IMR-90 (cell line): ENCODE data around the gene EFHB. TPM values are rescaled to one million over a fixed set of nuclear protein-coding genes. Genes with fewer than 3 reads are reported as not detected.

Experiments
- ATAC-seq: fragments of 200-7000 bp; cut with Tn5 transposase; 2 replicates; pipeline ENCODE4 v1.9.1; 2020; ENCODE audit warnings: low read depth, mild to moderate bottlenecking, moderate library complexity
- BruUV-seq: library from RNA; stranded (reverse); fragments of 400-500 nt; replicated peaks from 2 replicates; lab custom pipeline; 2021; lab: Mats Ljungman, UMichigan
- CTCF ChIA-PET: fragments of 300-600 bp; formaldehyde crosslinking; extraction: SDS; loops from one replicate; lab custom pipeline; 2021; ENCODE audit warnings: antibody characterized with exemption; lab: Yijun Ruan, JAX
- POLR2A ChIA-PET: fragments of 300-600 bp; sonication (Branson Sonifier 250); formaldehyde crosslinking; loops from one replicate; lab custom pipeline; 2022; ENCODE audit warnings: antibody characterized with exemption; ENCODE audit not compliant: unreplicated experiment; lab: Charles Lee
- DNase-seq: peaks from one replicate; pipeline ENCODE4 v3.0.0; 2013
- H2AFZ ChIP-seq: replicated peaks from 2 replicates; pipeline ENCODE3; 2013; ENCODE audit warnings: low read length, mild to moderate bottlenecking; ENCODE audit not compliant: poor library complexity
- H2AK5ac ChIP-seq: 2 replicates; pipeline ENCODE4 v1.6.1; 2013; ENCODE audit warnings: low read depth, low read length, inconsistent platforms
- H2AK9ac ChIP-seq: replicated peaks from 2 replicates; pipeline ENCODE3; 2013; ENCODE audit warnings: mild to moderate bottlenecking, low read depth, low read length, moderate library complexity; ENCODE audit not compliant: poor library complexity
- H2BK120ac ChIP-seq: 2 replicates; pipeline ENCODE4 v1.6.1; 2013; ENCODE audit warnings: low read depth, low read length, inconsistent platforms
- H2BK15ac ChIP-seq: 3 replicates; pipeline ENCODE4 v1.6.1; 2013; ENCODE audit warnings: low read depth, low read length, inconsistent platforms
- H2BK20ac ChIP-seq: 2 replicates; pipeline ENCODE4 v1.6.1; 2013; ENCODE audit warnings: low read depth, mild to moderate bottlenecking, inconsistent platforms, low read length, moderate library complexity
- H2BK5ac ChIP-seq: 2 replicates; pipeline ENCODE4 v1.6.1; 2013; ENCODE audit warnings: mild to moderate bottlenecking, low read depth, low read length, inconsistent platforms; ENCODE audit not compliant: poor library complexity, severe bottlenecking
- H3K14ac ChIP-seq: replicated peaks from 2 replicates; pipeline ENCODE4 v1.6.1; 2013; ENCODE audit warnings: low read depth, low read length, inconsistent platforms
- H3K18ac ChIP-seq: 2 replicates; pipeline ENCODE4 v1.6.1; 2013; ENCODE audit warnings: low read depth, low read length, control low read depth
- H3K23ac ChIP-seq: 2 replicates; pipeline ENCODE4 v1.6.1; 2013; ENCODE audit warnings: low read depth, low read length, inconsistent platforms
- H3K27ac ChIP-seq: 2 replicates; pipeline ENCODE4 v1.5.1; 2013; ENCODE audit warnings: mild to moderate bottlenecking, control low read depth, low read length; ENCODE audit not compliant: insufficient read depth
- H3K27me3 ChIP-seq: 2 replicates; pipeline ENCODE4 v1.6.1; 2013; ENCODE audit warnings: low read length; ENCODE audit not compliant: control insufficient read depth, insufficient read depth
- H3K36me3 ChIP-seq: 2 replicates; pipeline ENCODE4 v1.6.1; 2013; ENCODE audit warnings: low read length, mixed read lengths; ENCODE audit not compliant: control insufficient read depth, insufficient read depth
- H3K4ac ChIP-seq: 2 replicates; pipeline ENCODE4 v1.6.1; 2013; ENCODE audit warnings: low read depth, low read length, inconsistent platforms
- H3K4me1 ChIP-seq: 2 replicates; pipeline ENCODE4 v1.6.1; 2013; ENCODE audit warnings: low read length, mixed read lengths; ENCODE audit not compliant: control insufficient read depth, insufficient read depth
- H3K4me2 ChIP-seq: 2 replicates; pipeline ENCODE4 v1.6.1; 2013; ENCODE audit warnings: low read depth, mild to moderate bottlenecking, control low read depth, low read length, moderate library complexity
- H3K4me3 ChIP-seq: 2 replicates; pipeline ENCODE4 v1.5.1; 2013; ENCODE audit warnings: low read depth, mild to moderate bottlenecking, control low read depth, low read length, moderate library complexity; ENCODE audit not compliant: insufficient read depth
- H3K56ac ChIP-seq: 2 replicates; pipeline ENCODE4 v1.6.1; 2013; ENCODE audit warnings: low read length, inconsistent platforms; ENCODE audit not compliant: insufficient read depth; ENCODE audit errors: extremely low read depth
- H3K79me1 ChIP-seq, 2 experiments: 2 replicates each; pipeline ENCODE4 v1.6.1; 2013; ENCODE audit warnings: low read length in 2 of 2, inconsistent platforms in 1 of 2, low read depth in 1 of 2
- H3K9ac ChIP-seq: 2 replicates; pipeline ENCODE4 v1.6.1; 2013; ENCODE audit warnings: low read depth, low read length, control low read depth
- H3K9me1 ChIP-seq: 2 replicates; pipeline ENCODE4 v1.6.1; 2013; ENCODE audit warnings: low read length, inconsistent platforms; ENCODE audit not compliant: insufficient read depth
- H3K9me3 ChIP-seq: 2 replicates; pipeline ENCODE4 v1.6.1; 2013; ENCODE audit warnings: low read length; ENCODE audit not compliant: control insufficient read depth, insufficient read depth
- H4K20me1 ChIP-seq: 2 replicates; pipeline ENCODE4 v1.6.1; 2013; ENCODE audit warnings: low read length, inconsistent platforms; ENCODE audit not compliant: insufficient read depth
- H4K5ac ChIP-seq: 2 replicates; pipeline ENCODE4 v1.6.1; 2013; ENCODE audit warnings: mild to moderate bottlenecking, low read depth, low read length, control low read depth
- H4K8ac ChIP-seq, 2 experiments: 2 replicates each; pipeline ENCODE4 v1.6.1; 2013; ENCODE audit warnings: low read depth in 2 of 2, low read length in 2 of 2, control low read depth in 1 of 2, inconsistent platforms in 1 of 2
- H4K91ac ChIP-seq: 2 replicates; pipeline ENCODE4 v1.6.1; 2013; ENCODE audit warnings: low read depth, low read length, inconsistent platforms; ENCODE audit not compliant: insufficient read depth
- CEBPB ChIP-seq: IDR thresholded peaks from 2 replicates; pipeline ENCODE4 v1.6.1; 2012; ENCODE audit warnings: low read depth, low read length, improper control_type of control experiment
- CHD1 ChIP-seq: IDR thresholded peaks from 2 replicates; pipeline ENCODE4 v1.6.1; 2012; ENCODE audit warnings: low read depth, low read length, improper control_type of control experiment
- CTCF ChIP-seq: conservative IDR thresholded peaks from 2 replicates; pipeline ENCODE4 v1.5.1; 2012; ENCODE audit warnings: mild to moderate bottlenecking, low read depth, low read length, improper control_type of control experiment
- ELK1 ChIP-seq: fragments of 150-350 bp; IDR thresholded peaks from 2 replicates; pipeline ENCODE4 v1.6.1; 2016; ENCODE audit warnings: low read depth, mild to moderate bottlenecking, low read length, moderate library complexity, borderline replicate concordance
- FOS ChIP-seq: fragments of 150-350 bp; IDR thresholded peaks from 2 replicates; pipeline ENCODE4 v1.6.1; 2016; ENCODE audit warnings: low read depth, low read length
- MAFK ChIP-seq: IDR thresholded peaks from 2 replicates; pipeline ENCODE4 v1.6.1; 2012; ENCODE audit warnings: low read depth, low read length, improper control_type of control experiment
- MAZ ChIP-seq: IDR thresholded peaks from 2 replicates; pipeline ENCODE4 v1.6.1; 2012; ENCODE audit warnings: low read depth, mild to moderate bottlenecking, low read length, improper control_type of control experiment, moderate library complexity, borderline replicate concordance
- MXI1 ChIP-seq: IDR thresholded peaks from 2 replicates; pipeline ENCODE4 v1.6.1; 2012; ENCODE audit warnings: low read depth, mild to moderate bottlenecking, low read length, moderate library complexity, borderline replicate concordance
- NFE2L2 ChIP-seq: fragments of 150-350 bp; IDR thresholded peaks from 2 replicates; pipeline ENCODE4 v1.6.1; 2016; ENCODE audit warnings: low read depth, mild to moderate bottlenecking, low read length
- RCOR1 ChIP-seq: IDR thresholded peaks from 2 replicates; pipeline ENCODE4 v1.6.1; 2012; ENCODE audit warnings: mild to moderate bottlenecking, low read length, improper control_type of control experiment; ENCODE audit not compliant: insufficient replicate concordance
- SMC3 ChIP-seq: fragments of 150-350 bp; IDR thresholded peaks from 2 replicates; pipeline ENCODE4 v1.6.1; 2016; ENCODE audit warnings: low read depth, mild to moderate bottlenecking, antibody characterized with exemption, low read length, moderate library complexity
- WGBS, 2 experiments: methylation state at CpG; one replicate each; pipeline versions ENCODE4 v1.1.5 to v1.1.7; 2013; ENCODE audit warnings: missing lambda C conversion rate in 2 of 2; ENCODE audit not compliant: insufficient read length in 1 of 2; ENCODE audit errors: extremely low coverage in 2 of 2; 5-methylcytosine and 5-hydroxymethylcytosine counted together
- dilution Hi-C: fragments of 300-500 bp; cut with HindIII; formaldehyde crosslinking; loops from one replicate; pipeline ENCODE4 v1.14.3; 2018; ENCODE audit warnings: low sequenced_read_pairs; ENCODE audit not compliant: unreplicated experiment
- in situ Hi-C: fragments of 300-500 bp; cut with MboI; formaldehyde crosslinking; loops from 3 replicates; pipeline ENCODE4 v1.14.3; 2019; ENCODE audit warnings: low sequenced_read_pairs, inconsistent platforms, mixed read lengths
- intact Hi-C: fragments of 100-400 bp; cut with micrococcal nuclease; formaldehyde crosslinking; loops from 2 replicates; pipeline ENCODE4 v1.10.0; 2022
- polyA plus RNA-seq, 3 experiments: library from polyadenylated mRNA; depleted of rRNA; stranded (reverse); fragments of >200 nt; gene quantifications; 2 replicates each; pipeline ENCODE4 v1.2.3, GENCODE V29; 2012; ENCODE audit warnings: low replicate concordance in 1 of 3
- total RNA-seq: library from RNA; depleted of rRNA; stranded (reverse); fragments of >200 nt; gene quantifications from 2 replicates; pipeline ENCODE4 v1.2.3, GENCODE V29; 2012
- TF ChIP-seq, protein P1 (sequence below): fragments of 150-350 bp; IDR thresholded peaks from 2 replicates; pipeline ENCODE4 v1.6.1; 2017; ENCODE audit warnings: mild to moderate bottlenecking, antibody characterized with exemption, low read length, low read depth

Gene EFHB
- total and polyA plus RNA-seq, 2 of the 4 experiments (the other 2 are of a cell fraction) = under 0.01 to 1.0 TPM

- H3K4me1 ChIP-seq = no peaks in the 10 kb centered on the region; the same call in 1 of the 2 replicates
- CTCF ChIA-PET = interaction anchor here (0.6 kb wide), 1 partner anchor 178 kb away, joined by 7 read pairs; no protein-coding TSS in a partner anchor
- no peaks in the 10 kb centered on the region for H4K20me1 ChIP-seq
- no peak overlapping the region for H3K9ac ChIP-seq
- H3K9me1 ChIP-seq = no peaks in the 10 kb centered on the region
- no peak overlapping the region for H4K91ac ChIP-seq
- no peak overlapping the region for H3K27ac ChIP-seq
- H3K9me3 ChIP-seq = no peaks in the 10 kb centered on the region
- DNase-seq (peak; percentile 45), ATAC-seq (peak; percentile 66)
- no peak overlapping the region for H3K56ac ChIP-seq
- dilution Hi-C loops = no loop called here
- in situ Hi-C loops = no loop called here
- H2AFZ ChIP-seq = no peak overlapping the region
- no peaks in the 10 kb centered on the region for H3K36me3 ChIP-seq
- H3K4ac ChIP-seq = no peak overlapping the region
- no peak overlapping the region for H4K5ac ChIP-seq
- no peak overlapping the region for H2BK120ac ChIP-seq
- no peak overlapping the region for H2BK15ac ChIP-seq
- no peak overlapping the region for H4K8ac ChIP-seq
- H3K79me1 ChIP-seq = no peaks in the 10 kb centered on the region
- no peak overlapping the region for H2BK5ac ChIP-seq
- intact Hi-C loops = no loop called here
- no peak overlapping the region for H2AK5ac ChIP-seq
- H3K23ac ChIP-seq = no peak overlapping the region
- POLR2A ChIA-PET = no interaction called here
- H3K14ac ChIP-seq = no peak overlapping the region
- no peak overlapping the region for H3K18ac ChIP-seq
- WGBS, 2 experiments = no CpG with 5 or more reads among the region's 7 CpGs
- BruUV-seq = no TSS peak
- H2AK9ac ChIP-seq = no peak overlapping the region
- H3K4me2 ChIP-seq = peak overlapping the region; percentile 29; the same call in 1 of the 2 replicates
- no peak overlapping the region for H2BK20ac ChIP-seq
- no peak overlapping the region for H3K4me3 ChIP-seq
- TF ChIP-seq MAZ = no peak
- no peak for TF ChIP-seq MAFK
- TF ChIP-seq CTCF = no peak
- TF ChIP-seq NFE2L2 = no peak
- TF ChIP-seq, protein P1, sequence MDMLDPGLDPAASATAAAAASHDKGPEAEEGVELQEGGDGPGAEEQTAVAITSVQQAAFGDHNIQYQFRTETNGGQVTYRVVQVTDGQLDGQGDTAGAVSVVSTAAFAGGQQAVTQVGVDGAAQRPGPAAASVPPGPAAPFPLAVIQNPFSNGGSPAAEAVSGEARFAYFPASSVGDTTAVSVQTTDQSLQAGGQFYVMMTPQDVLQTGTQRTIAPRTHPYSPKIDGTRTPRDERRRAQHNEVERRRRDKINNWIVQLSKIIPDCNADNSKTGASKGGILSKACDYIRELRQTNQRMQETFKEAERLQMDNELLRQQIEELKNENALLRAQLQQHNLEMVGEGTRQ = peak; percentile 62
- TF ChIP-seq MXI1 = no peak
- no peak for TF ChIP-seq CEBPB
- TF ChIP-seq CHD1 = no peak
- TF ChIP-seq ELK1 = no peak
- no peak for TF ChIP-seq SMC3
- TF ChIP-seq FOS = 0 out of 2 replicates have a peak, but pooled peaks have one; percentile 12
- TF ChIP-seq RCOR1 = no peak
- no peaks in the 10 kb centered on the region for H3K27me3 ChIP-seq
Observed at GRCh38 chr3:19937459-19938294, 3.7 kb upstream of the EFHB start.
